Endothelial cell of umbilical vein (primary cell): ENCODE measurements around the gene KLHL10. TPM values are rescaled to one million over a fixed set of nuclear protein-coding genes. Genes with fewer than 3 reads are reported as not detected.

Experiments
- BruUV-seq: library from RNA; stranded (reverse); fragments of 400-500 nt; replicated peaks from 2 replicates; lab custom pipeline; 2021; lab: Mats Ljungman, UMichigan
- CTCF ChIA-PET: fragments of 300-600, 350-600 bp; sonication (Branson Sonifier 250); formaldehyde crosslinking; loops from one replicate; lab custom pipeline; 2021; ENCODE audit warnings: antibody characterized with exemption, inconsistent platforms; lab: Charles Lee
- POLR2A ChIA-PET: fragments of 300-600, 350-600 bp; sonication (Branson Sonifier 250); formaldehyde crosslinking; loops from one replicate; lab custom pipeline; 2021; ENCODE audit warnings: antibody characterized with exemption, inconsistent platforms; lab: Charles Lee
- DNase-seq: peaks from one replicate; pipeline ENCODE4 v3.0.0-alpha.2; 2011; ENCODE audit warnings: low read depth, low spot score
- FAIRE-seq: peaks from 2 replicates; lab custom pipeline; 2011; peaks lifted over from hg19 to GRCh38; lab: Jason Lieb, UNC
- H2AFZ ChIP-seq: 2 replicates; pipeline ENCODE4 v1.6.0; 2012; ENCODE audit warnings: low read depth, low read length, control low read depth, inconsistent platforms
- H3K27ac ChIP-seq: 2 replicates; pipeline ENCODE4 v1.5.1; 2011; ENCODE audit warnings: low read depth, mild to moderate bottlenecking, control low read depth, low read length, moderate library complexity; ENCODE audit not compliant: insufficient read depth
- H3K27me3 ChIP-seq, 2 experiments: 2 replicates each; pipeline versions ENCODE4 v1.6.0 to v1.6.1; 2011; ENCODE audit warnings: low read length in 2 of 2, mixed read lengths in 1 of 2; ENCODE audit not compliant: control insufficient read depth in 2 of 2, insufficient read depth in 2 of 2
- H3K36me3 ChIP-seq, 2 experiments: 2 replicates in 1 of 2; 3 replicates in 1 of 2; pipeline ENCODE4 v1.5.1; 2011; ENCODE audit warnings: low read length in 2 of 2, mild to moderate bottlenecking in 1 of 2, moderate library complexity in 1 of 2; ENCODE audit not compliant: control insufficient read depth in 2 of 2, insufficient read depth in 2 of 2; ENCODE audit errors: extremely low read depth in 1 of 2
- H3K4me1 ChIP-seq: 3 replicates; pipeline ENCODE4 v1.5.1; 2011; ENCODE audit warnings: mild to moderate bottlenecking, low read length; ENCODE audit not compliant: control insufficient read depth, insufficient read depth; ENCODE audit errors: extremely low read depth
- H3K4me2 ChIP-seq: 2 replicates; pipeline ENCODE4 v1.6.1; 2011; ENCODE audit warnings: low read length, control low read depth, mixed read lengths; ENCODE audit not compliant: insufficient read depth
- H3K4me3 ChIP-seq, 3 experiments: fragments of 200-600 bp in 1 of 3; sonication (generic), shearing (Covaris generic) in 1 of 3; replicated peaks in 1 of 3; 2 replicates each; pipeline ENCODE4 v1.5.1; 2011 to 2016; ENCODE audit warnings: control low read depth in 3 of 3, low read length in 3 of 3, mild to moderate bottlenecking in 2 of 3, inconsistent platforms in 1 of 3, low read depth in 1 of 3, moderate library complexity in 1 of 3; ENCODE audit not compliant: insufficient read depth in 1 of 3
- H3K79me2 ChIP-seq: 2 replicates; pipeline ENCODE4 v1.6.0; 2012; ENCODE audit warnings: low read length, inconsistent platforms; ENCODE audit not compliant: control insufficient read depth, insufficient read depth
- H3K9ac ChIP-seq: replicated peaks from 2 replicates; pipeline ENCODE3; 2011; ENCODE audit warnings: low read length, control low read depth; ENCODE audit not compliant: insufficient read depth; ENCODE audit errors: extremely low read depth
- H3K9me1 ChIP-seq: replicated peaks from 3 replicates; pipeline ENCODE4 v1.6.0; 2011; ENCODE audit warnings: mild to moderate bottlenecking, low read length; ENCODE audit not compliant: control insufficient read depth, insufficient read depth; ENCODE audit errors: extremely low read depth
- H3K9me3 ChIP-seq: replicated peaks from 2 replicates; pipeline ENCODE4 v1.5.1; 2012; ENCODE audit warnings: low read length, inconsistent platforms; ENCODE audit not compliant: control insufficient read depth, insufficient read depth
- H4K20me1 ChIP-seq: replicated peaks from 2 replicates; pipeline ENCODE3; 2011; ENCODE audit warnings: mild to moderate bottlenecking, low read length; ENCODE audit not compliant: control insufficient read depth, insufficient read depth; ENCODE audit errors: extremely low read depth
- EZH2 ChIP-seq: IDR thresholded peaks from 2 replicates; pipeline ENCODE4 v1.6.1; 2012; ENCODE audit warnings: borderline replicate concordance, low read depth, mild to moderate bottlenecking, moderate library complexity, low read length, inconsistent platforms; ENCODE audit not compliant: severe bottlenecking
- FOS ChIP-seq: IDR thresholded peaks from 2 replicates; pipeline ENCODE4 v1.6.1; 2011; ENCODE audit warnings: mild to moderate bottlenecking, low read length, moderate library complexity, borderline replicate concordance; ENCODE audit not compliant: insufficient read depth
- GATA2 ChIP-seq: IDR thresholded peaks from 2 replicates; pipeline ENCODE4 v1.7.0; 2011; ENCODE audit warnings: low read depth, mild to moderate bottlenecking, moderate library complexity, mixed read lengths, low read length; ENCODE audit not compliant: insufficient read length, insufficient read depth
- JUN ChIP-seq: IDR thresholded peaks from 2 replicates; pipeline ENCODE4 v1.6.1; 2011; ENCODE audit warnings: borderline replicate concordance, low read depth; ENCODE audit not compliant: insufficient read length, insufficient read depth
- MYC ChIP-seq: IDR thresholded peaks from one replicate; pipeline ENCODE4 v1.6.1; 2011; ENCODE audit warnings: mild to moderate bottlenecking, low read depth, low read length
- POLR2A ChIP-seq: IDR thresholded peaks from 2 replicates; pipeline ENCODE4 v1.6.1; 2012; ENCODE audit warnings: low read depth, mild to moderate bottlenecking, control low read depth, low read length
- POLR2AphosphoS5 ChIP-seq: IDR thresholded peaks from 2 replicates; pipeline ENCODE4 v1.6.1; 2012; ENCODE audit warnings: low read depth, mild to moderate bottlenecking, control low read depth, low read length, moderate library complexity; ENCODE audit not compliant: insufficient read depth
- dilution Hi-C: fragments of 300-500 bp; cut with MboI; formaldehyde crosslinking; loops from one replicate; pipeline ENCODE4 v1.15.0; 2019; ENCODE audit warnings: low sequenced_read_pairs; ENCODE audit not compliant: extremely low pct_ligation_motif_present
- intact Hi-C: fragments of 100-400 bp; cut with micrococcal nuclease; formaldehyde crosslinking; loops from one replicate; pipeline ENCODE4 v1.10.0; 2022
- polyA plus RNA-seq, 4 experiments: library from polyadenylated mRNA; depleted of rRNA in 3 of 4; stranded (reverse) in 3 of 4; unstranded in 1 of 4; fragments of >200 nt; gene quantifications; 2 replicates each; pipeline versions ENCODE4 v1.2.1 to v1.2.3, GENCODE V29; 2011 to 2012; ENCODE audit warnings: missing spikeins in 1 of 4
- total RNA-seq: library from RNA; stranded (reverse); gene quantifications from 2 replicates; pipeline ENCODE4 v1.2.3, GENCODE V29; 2021
- TF ChIP-seq, protein P1 (sequence below), 2 donors: IDR thresholded peaks; 1 replicate in 1 of 2; 2 replicates in 1 of 2; pipeline ENCODE4 v1.5.1; 2011; ENCODE audit warnings: low read length in 2 of 2, mild to moderate bottlenecking in 2 of 2, moderate library complexity in 2 of 2, control low read depth in 1 of 2, inconsistent platforms in 1 of 2, low read depth in 1 of 2; ENCODE audit not compliant: insufficient read depth in 1 of 2; ENCODE audit errors: extremely low read depth in 1 of 2
- TF ChIP-seq, protein P2 (sequence below): IDR thresholded peaks from 2 replicates; pipeline ENCODE4 v1.6.1; 2011; ENCODE audit not compliant: insufficient read depth, insufficient read length

KLHL10 gene
- total and polyA plus RNA-seq, 2 donors (not counting 3 experiments of a cell fraction or from before 2014, with no cell fraction given) = 0.10 TPM; not detected in 1

DNA sequence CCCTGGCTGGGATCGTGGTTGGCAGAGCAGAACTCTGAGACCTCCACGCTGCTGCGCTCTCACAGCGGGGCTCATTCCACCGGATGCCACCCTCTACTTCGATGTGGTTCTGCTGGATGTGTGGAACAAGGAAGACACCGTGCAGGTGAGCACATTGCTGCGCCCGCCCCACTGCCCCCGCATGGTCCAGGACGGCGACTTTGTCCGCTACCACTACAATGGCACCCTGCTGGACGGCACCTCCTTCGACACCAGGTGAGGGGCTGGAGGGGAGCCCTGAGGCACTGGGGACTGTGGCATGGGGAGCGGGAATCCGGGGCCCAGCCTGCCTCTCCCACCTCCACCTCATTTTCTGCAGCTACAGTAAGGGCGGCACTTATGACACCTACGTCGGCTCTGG, 19.6 kb upstream of the KLHL10 start:
- no TSS peak for BruUV-seq
- no peak overlapping the region for H3K4me2 ChIP-seq
- no peaks in the 10 kb centered on the region for H3K9me1 ChIP-seq
- no peak overlapping the region for H2AFZ ChIP-seq
- TF ChIP-seq POLR2A = no peak
- TF ChIP-seq MYC = no peak
- no peak for TF ChIP-seq FOS
- TF ChIP-seq JUN = no peak
- no peak for TF ChIP-seq GATA2
- TF ChIP-seq, protein P1, sequence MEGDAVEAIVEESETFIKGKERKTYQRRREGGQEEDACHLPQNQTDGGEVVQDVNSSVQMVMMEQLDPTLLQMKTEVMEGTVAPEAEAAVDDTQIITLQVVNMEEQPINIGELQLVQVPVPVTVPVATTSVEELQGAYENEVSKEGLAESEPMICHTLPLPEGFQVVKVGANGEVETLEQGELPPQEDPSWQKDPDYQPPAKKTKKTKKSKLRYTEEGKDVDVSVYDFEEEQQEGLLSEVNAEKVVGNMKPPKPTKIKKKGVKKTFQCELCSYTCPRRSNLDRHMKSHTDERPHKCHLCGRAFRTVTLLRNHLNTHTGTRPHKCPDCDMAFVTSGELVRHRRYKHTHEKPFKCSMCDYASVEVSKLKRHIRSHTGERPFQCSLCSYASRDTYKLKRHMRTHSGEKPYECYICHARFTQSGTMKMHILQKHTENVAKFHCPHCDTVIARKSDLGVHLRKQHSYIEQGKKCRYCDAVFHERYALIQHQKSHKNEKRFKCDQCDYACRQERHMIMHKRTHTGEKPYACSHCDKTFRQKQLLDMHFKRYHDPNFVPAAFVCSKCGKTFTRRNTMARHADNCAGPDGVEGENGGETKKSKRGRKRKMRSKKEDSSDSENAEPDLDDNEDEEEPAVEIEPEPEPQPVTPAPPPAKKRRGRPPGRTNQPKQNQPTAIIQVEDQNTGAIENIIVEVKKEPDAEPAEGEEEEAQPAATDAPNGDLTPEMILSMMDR (IDR thresholded peaks at IDR 0.05; ENCODE audit: extremely low read depth in 1 of 2, insufficient read depth in 1 of 2, low read depth in 1 of 2, low read length in 2 of 2) = no peak
- no peak for TF ChIP-seq EZH2
- TF ChIP-seq, protein P2, sequence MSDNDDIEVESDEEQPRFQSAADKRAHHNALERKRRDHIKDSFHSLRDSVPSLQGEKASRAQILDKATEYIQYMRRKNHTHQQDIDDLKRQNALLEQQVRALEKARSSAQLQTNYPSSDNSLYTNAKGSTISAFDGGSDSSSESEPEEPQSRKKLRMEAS = no peak
- TF ChIP-seq POLR2AphosphoS5 = no peak
- H3K27ac ChIP-seq = no peak overlapping the region
- no peak overlapping the region for H3K4me3 ChIP-seq
- H3K9ac ChIP-seq = no peak overlapping the region
- no peaks in the 10 kb centered on the region for H3K27me3 ChIP-seq
- intact Hi-C loops = no loop called here
- dilution Hi-C loops = no loop called here
- peaks cover 24% of the 10 kb centered on the region for H3K79me2 ChIP-seq
- H4K20me1 ChIP-seq = no peaks in the 10 kb centered on the region
- FAIRE-seq = no peak
- H3K36me3 ChIP-seq = peaks cover 0 to 24% of the 10 kb centered on the region in 2 experiments
- ChIA-PET POLR2A (no interaction called here), CTCF (no interaction called here)
- H3K9me3 ChIP-seq = no peaks in the 10 kb centered on the region
- peaks cover 13% of the 10 kb centered on the region for H3K4me1 ChIP-seq
- DNase-seq = no peak
